Kidney epithelial cell (primary cell): ENCODE measurements around the gene BSG. TPM values are rescaled to one million over a fixed set of nuclear protein-coding genes. Genes with fewer than 3 reads are reported as not detected.
"Not testable (repeated sequence)": the region's sequence is repeated elsewhere in the genome, so short reads cannot be mapped to it uniquely, and the experiment has no call there.

ENCODE experiments used
- DNase-seq: peaks from one replicate; pipeline ENCODE4 v3.0.0-alpha.2; 2010; ENCODE audit warnings: low read depth
- H3K27me3 ChIP-seq: 2 replicates; pipeline ENCODE4 v1.6.0; 2011; ENCODE audit warnings: low read length; ENCODE audit not compliant: control insufficient read depth, insufficient read depth
- H3K36me3 ChIP-seq: 2 replicates; pipeline ENCODE4 v1.5.1; 2011; ENCODE audit warnings: low read length; ENCODE audit not compliant: control insufficient read depth, insufficient read depth
- H3K4me3 ChIP-seq: 2 replicates; pipeline ENCODE4 v1.5.1; 2011; ENCODE audit warnings: low read depth, mild to moderate bottlenecking, control low read depth, low read length
- CTCF ChIP-seq: IDR thresholded peaks from 2 replicates; pipeline ENCODE4 v1.5.1; 2011; ENCODE audit warnings: mild to moderate bottlenecking, moderate library complexity, low read length, control low read depth, inconsistent platforms; ENCODE audit not compliant: insufficient read depth, poor library complexity, severe bottlenecking
- total RNA-seq: library from RNA; depleted of rRNA; stranded (reverse); fragments of >200 nt; gene quantifications from 2 replicates; pipeline ENCODE4 v1.2.3, GENCODE V29; 2015

The BSG gene
- total RNA-seq, 1 donor from 2014 or later: 838 TPM

DNA sequence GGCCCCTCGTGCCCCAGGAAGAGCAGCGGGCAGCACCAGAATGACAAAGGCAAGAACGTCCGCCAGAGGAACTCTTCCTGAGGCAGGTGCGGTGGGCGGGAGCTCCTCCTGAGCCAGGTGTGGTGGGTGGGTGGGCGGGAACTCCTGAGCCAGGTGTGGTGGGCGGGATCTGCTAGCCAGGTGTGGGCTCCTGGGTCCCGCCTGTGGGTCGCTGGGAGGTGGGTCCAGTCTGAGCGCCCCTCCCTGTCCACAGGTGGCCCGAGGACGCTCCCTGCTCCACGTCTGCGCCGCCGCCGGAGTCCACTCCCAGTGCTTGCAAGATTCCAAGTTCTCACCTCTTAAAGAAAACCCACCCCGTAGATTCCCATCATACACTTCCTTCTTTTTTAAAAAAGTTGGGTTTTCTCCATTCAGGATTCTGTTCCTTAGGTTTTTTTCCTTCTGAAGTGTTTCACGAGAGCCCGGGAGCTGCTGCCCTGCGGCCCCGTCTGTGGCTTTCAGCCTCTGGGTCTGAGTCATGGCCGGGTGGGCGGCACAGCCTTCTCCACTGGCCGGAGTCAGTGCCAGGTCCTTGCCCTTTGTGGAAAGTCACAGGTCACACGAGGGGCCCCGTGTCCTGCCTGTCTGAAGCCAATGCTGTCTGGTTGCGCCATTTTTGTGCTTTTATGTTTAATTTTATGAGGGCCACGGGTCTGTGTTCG is 10.3 kb downstream of the BSG start:
- no peak for TF ChIP-seq CTCF
- H3K36me3 ChIP-seq: peaks cover 5% of the 10 kb centered on the region

GRCh38 chr19:583198-583967 is 11.0 kb downstream of the BSG start:
- TF ChIP-seq CTCF: no peak

More for the DNA sequence above, 10.3 kb downstream of the BSG start:
- no peak for DNase-seq
- Histone ChIP-seq H3K4me3 (no peak overlapping the region), H3K27me3 (no peaks in the 10 kb centered on the region)

DNA sequence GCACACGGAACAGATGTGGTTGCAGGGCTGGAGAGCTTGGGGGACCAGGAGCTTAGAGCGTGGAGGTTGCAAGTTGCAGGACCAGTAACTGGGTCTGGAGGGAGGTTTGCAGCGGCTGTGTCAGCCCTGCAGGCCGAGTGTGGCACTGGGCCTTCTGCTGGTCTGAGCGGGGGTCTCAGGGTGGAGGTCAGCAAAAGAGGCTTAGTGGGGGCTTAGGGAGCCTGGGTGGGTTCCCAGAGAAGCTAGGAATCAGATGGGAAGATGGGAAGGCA is 11.5 kb downstream of the BSG start:
- Histone ChIP-seq H3K36me3 (peaks cover 5% of the 10 kb centered on the region), H3K4me3 (no peak overlapping the region), H3K27me3 (peaks cover 11% of the 10 kb centered on the region)
- DNase-seq: no peak
- no peak for TF ChIP-seq CTCF

More at GRCh38 chr19:583198-583967, 11.0 kb downstream of the BSG start:
- peaks cover 5% of the 10 kb centered on the region for H3K36me3 ChIP-seq
- no peak overlapping the region for H3K4me3 ChIP-seq
- peaks cover 6% of the 10 kb centered on the region for H3K27me3 ChIP-seq
- no peak for DNase-seq

- DNase-seq: no peak
- no peak overlapping the region for H3K4me3 ChIP-seq
- H3K27me3 ChIP-seq: peaks cover 16% of the 10 kb centered on the region
- peak; percentile 91 for TF ChIP-seq CTCF
- H3K36me3 ChIP-seq: peaks cover 5% of the 10 kb centered on the region
These were observed 12.0 kb downstream of the BSG start for GRCh38 chr19:584240-585001.

DNA sequence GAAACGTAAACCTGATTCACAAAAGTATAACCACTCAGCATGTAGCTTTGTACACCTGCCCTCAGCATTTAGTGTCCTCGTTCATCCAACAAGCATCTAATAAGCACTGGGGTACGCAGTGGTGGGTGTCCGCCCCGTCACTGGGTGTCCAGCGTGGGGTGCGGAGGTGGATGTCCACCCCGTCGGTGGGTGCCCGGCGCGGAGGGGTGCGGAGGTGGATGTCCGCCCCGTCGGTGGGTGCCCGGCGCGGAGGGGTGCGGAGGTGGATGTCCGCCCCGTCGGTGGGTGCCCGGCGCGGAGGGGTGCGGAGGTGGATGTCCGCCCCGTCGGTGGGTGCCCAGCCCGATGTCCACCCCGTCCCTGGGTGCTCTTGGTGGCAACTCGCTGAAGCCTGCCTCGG is 12.8 kb downstream of the BSG start:
- DNase-seq, H3K4me3 ChIP-seq, H3K36me3 ChIP-seq: not testable (repeated sequence)
- peaks cover 17% of the 10 kb centered on the region for H3K27me3 ChIP-seq

- H3K4me3 ChIP-seq: no peak overlapping the region
- peaks cover 5% of the 10 kb centered on the region for H3K36me3 ChIP-seq
- peaks cover 21% of the 10 kb centered on the region for H3K27me3 ChIP-seq
- TF ChIP-seq CTCF: no peak
- DNase-seq: no peak
These were observed 13.2 kb downstream of the BSG start for GRCh38 chr19:585551-586110.
